Hematopoietic multipotent progenitor cell treated with erythropoietin and hydrocortisone succinate and interleukin-3 and kit ligand, for 6 days (in vitro differentiated cells): ENCODE data around the gene BCL11A.

ENCODE experiments used
- DNase-seq: peaks from one replicate; pipeline ENCODE4 v3.0.0-alpha.2; 2015

Gene BCL11A

GRCh38 chr2:60456115-60456770 is 97.2 kb downstream of the BCL11A start:
- no peak for DNase-seq

DNA sequence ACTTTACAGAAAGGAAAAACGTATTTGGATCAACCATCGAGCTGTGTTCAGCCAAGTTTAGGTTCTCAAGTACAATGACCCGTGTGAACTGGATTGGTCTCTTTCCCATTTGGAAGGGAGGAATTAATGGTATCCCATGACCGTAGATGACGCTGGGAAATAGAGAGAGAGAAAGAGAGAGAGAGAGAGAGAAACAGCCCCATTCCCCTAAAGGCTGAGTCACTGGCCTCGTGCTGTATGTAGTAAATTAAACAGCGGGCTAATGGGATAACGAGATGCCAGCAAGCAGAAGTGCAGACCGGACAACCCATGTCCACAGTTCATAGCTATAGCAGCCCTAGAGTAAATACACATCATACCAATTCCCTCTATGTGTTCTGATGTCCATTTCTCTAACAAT is 99.6 kb downstream of the BCL11A start:
- no peak for DNase-seq

DNA sequence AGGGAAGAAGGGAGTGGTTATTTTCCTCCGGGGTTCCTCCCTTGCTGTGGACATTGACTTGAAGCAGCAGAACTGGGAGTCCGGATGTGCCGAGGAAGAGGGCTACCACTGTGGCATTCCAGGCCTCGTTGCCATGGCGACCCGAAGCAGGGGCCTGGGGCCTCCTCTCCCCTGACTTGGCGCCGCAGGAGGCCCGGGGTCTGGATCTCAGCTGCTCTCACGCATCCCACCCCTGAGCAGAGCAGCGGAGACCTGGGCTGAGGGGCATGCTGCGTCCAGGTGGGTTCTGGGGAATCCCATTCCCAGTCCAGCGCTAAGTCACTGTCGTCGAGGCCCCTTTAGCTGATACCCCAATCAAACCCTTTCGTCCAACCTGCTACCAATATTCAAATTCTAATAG is 100.2 kb downstream of the BCL11A start:
- no peak for DNase-seq

- DNase-seq: no peak
These were observed 103.0 kb downstream of the BCL11A start for GRCh38 chr2:60450488-60450887.

GRCh38 chr2:60447943-60448342 is 105.5 kb downstream of the BCL11A start:
- DNase-seq: no peak

DNA sequence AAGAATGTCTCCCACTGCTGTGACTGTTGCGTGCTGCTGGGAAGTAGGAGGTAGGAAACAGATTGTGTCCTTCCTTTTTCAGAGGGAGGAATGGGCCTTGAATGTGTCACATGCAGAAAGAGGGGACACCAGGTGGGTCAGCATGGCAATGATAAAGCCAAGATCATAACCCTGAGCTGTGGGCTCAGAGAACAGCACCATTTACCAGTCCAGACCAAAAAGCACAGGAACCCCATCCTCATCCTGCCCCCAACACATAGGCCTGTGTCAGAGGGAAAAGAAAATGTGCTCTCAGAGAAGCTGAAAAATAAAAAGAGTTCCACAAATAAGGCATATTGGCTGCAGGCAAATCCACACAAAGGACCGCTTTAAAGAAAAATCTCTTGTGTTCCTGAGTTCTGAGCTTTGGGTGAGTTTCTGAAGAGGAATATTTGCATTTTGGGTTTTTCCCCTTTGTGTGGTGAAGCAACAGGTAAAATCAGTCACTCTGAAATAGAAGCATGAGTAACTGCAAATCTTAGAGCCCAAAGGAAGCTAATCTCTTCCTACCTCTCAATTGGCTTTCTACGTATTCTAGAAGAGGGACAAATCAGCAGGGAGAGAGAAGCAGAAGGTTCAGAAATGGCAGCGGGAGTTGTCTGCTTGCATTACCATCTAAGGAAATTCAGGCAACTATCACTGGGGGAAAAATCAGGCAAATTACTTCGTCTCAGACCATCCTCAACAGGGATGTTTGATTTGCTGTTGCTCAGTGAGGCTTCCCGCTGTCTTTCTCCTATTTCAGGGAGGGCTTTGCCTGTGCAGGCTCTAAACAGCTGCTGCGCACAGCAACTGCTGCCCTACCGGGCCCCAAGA is 106.8 kb downstream of the BCL11A start:
- DNase-seq: no peak

GRCh38 chr2:60445684-60446179 is 107.7 kb downstream of the BCL11A start:
- peak; percentile 64 for DNase-seq

- no peak for DNase-seq
These were observed 110.8 kb downstream of the BCL11A start for GRCh38 chr2:60442608-60443007.

GRCh38 chr2:60441800-60442199 is 111.7 kb downstream of the BCL11A start:
- no peak for DNase-seq

DNA sequence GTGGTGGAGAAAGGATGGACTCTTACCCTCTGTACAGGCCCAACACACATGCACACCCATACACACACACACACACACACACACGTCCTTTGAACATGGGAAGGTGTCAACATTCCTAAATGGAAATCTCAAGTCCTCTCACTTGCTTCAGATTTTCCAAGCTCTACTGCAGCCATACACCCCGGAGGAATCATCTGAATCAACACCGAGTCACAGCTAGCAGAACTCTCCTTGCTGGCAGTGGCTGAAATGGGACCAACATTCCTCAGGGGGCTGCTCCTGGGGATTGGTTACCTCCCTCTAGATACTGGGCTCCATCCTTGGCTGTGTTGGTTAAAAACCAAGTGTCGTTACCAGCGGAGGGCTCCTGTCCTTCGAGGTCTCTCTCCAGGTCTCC is 112.7 kb downstream of the BCL11A start:
- no peak for DNase-seq

GRCh38 chr2:60440079-60440766 is 113.2 kb downstream of the BCL11A start:
- no peak for DNase-seq

GRCh38 chr2:60439219-60439974 is 114.1 kb downstream of the BCL11A start:
- peak; percentile 89 for DNase-seq

DNA sequence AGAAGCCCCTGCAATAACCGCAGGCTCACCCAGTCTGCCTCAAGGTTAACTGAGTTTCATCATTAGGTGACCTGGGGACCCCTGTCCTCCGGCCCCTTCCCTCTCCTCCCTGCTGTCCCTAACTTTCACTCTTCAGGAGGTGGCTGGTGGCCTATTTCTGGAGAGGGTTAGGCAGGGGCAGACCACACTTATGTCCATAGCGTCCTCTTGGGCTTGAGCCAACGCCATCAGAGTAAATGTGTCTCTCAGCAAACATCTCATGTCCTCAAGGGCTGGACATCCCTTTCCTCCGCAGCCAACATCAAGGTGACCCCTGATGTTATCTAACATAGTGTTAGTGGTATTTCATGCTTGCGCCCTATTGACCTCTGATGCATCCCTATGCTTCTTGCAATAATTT is 114.8 kb downstream of the BCL11A start:
- no peak for DNase-seq

- no peak for DNase-seq
These were observed 115.3 kb downstream of the BCL11A start for GRCh38 chr2:60438131-60438530.

GRCh38 chr2:60437080-60437696 is 116.3 kb downstream of the BCL11A start:
- no peak for DNase-seq

- DNase-seq: no peak
These were observed 120.3 kb downstream of the BCL11A start for GRCh38 chr2:60433018-60433596.

DNA sequence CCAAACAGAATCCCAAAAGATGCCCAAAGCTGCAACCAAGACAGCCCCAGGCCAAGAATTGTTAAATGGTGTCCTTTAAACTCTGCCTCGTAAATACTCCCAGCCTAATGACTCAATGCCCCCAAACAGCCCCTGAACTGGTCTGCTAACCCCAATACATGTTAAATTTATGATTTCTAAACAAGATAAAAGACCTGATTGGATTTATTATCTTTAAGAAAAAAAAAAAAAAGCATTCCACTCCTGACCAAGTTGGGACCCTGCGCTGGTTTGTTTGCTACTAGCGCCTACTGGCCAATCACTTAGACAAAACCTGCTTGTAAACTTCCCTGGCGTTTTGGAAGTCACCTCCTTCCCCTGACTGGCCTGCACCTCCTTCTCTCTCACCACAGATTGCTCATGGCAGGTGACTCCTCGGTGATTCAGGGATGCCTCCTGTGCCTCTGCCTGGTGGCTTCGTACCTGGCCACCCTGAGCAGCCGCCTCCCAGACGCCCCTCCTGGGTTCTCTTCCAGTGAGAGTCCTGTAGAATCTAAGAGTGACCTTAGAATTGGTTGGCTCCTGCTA is 121.3 kb downstream of the BCL11A start:
- DNase-seq: no peak

- DNase-seq: no peak
These were observed 123.8 kb downstream of the BCL11A start for GRCh38 chr2:60429681-60430080.

DNA sequence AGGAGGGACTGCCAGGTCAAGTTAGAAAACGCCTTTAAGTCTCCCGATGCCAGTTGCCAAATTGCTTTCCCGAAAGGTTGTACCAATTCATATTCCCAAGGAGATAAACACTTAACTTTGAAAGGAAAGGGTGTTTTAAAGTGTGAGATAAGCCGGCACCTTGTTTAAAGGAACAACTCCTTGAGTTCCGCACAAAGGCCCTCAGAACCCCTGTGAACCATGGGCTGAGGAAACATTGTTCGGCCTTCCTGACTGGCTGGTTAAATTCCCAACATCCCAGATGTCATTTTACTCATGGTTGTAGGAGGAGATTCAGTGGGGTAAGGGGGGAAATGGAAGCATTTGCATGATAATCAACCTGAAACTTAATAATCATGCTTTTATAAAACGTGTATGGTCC is 126.6 kb downstream of the BCL11A start:
- DNase-seq: no peak

- DNase-seq: no peak
These were observed 127.1 kb downstream of the BCL11A start for GRCh38 chr2:60426341-60426740.

DNA sequence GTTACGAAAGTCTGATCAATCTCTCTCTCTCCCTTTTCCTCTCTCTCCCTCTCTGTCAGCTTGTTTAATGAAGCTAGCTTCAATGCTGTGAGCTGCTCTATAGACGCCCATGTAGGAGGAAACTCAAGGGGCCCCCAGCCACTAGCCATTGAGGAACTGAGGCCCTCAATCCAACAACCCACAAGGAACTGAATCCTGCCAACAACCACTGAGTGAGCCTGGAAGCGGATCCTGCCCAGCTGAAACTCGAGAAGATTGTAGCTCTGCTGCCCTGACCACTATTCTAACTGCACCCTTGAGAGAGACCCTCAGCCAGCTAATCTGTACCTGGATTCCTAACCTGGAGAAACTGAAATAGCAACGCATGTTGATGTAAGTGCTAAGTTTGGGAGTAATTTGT is 129.2 kb downstream of the BCL11A start:
- DNase-seq: no peak

GRCh38 chr2:60423505-60423904 is 129.9 kb downstream of the BCL11A start:
- DNase-seq: no peak
